Body of pancreas (tissue), 4 donors: Measurements from ENCODE around the gene SLC24A3. TPM values are rescaled to one million over a fixed set of nuclear protein-coding genes. Genes with fewer than 3 reads are reported as not detected.
A peak's percentile ranks its signal among the peaks of the same experiment; 100 is the strongest.

Source experiments
- ATAC-seq: fragments of 150-250 bp; one replicate; pipeline ENCODE4 v1.9.1; 2016
- DNase-seq, 4 donors: peaks; one replicate each; pipeline ENCODE4 v3.0.0-alpha.2; 2019
- H3K27ac ChIP-seq, 4 donors: fragments of 200-600 bp; sonication (generic); 1 replicate in 3 of 4; 2 replicates in 1 of 4; pipeline versions ENCODE4 v1.5.1 to v1.6.1; 2016 to 2019; ENCODE audit warnings: mild to moderate bottlenecking in 1 of 4, mixed read lengths in 1 of 4, moderate library complexity in 1 of 4
- H3K27me3 ChIP-seq, 2 donors: fragments of 200-600 bp; sonication (generic); one replicate each; pipeline ENCODE4 v1.6.0; 2016; ENCODE audit warnings: mild to moderate bottlenecking in 1 of 2
- H3K36me3 ChIP-seq, 2 donors: fragments of 200-600 bp; sonication (generic); replicated peaks in 1 of 2; 2 replicates each; pipeline ENCODE4 v1.5.1; 2016; ENCODE audit warnings: low read depth in 2 of 2; ENCODE audit not compliant: insufficient read depth in 1 of 2
- H3K4me1 ChIP-seq: fragments of 200-600 bp; sonication (generic); one replicate; pipeline ENCODE4 v1.6.0; 2016
- H3K4me3 ChIP-seq, 2 donors: fragments of 200-600 bp; sonication (generic); 1 replicate in 1 of 2; 2 replicates in 1 of 2; pipeline ENCODE4 v1.5.1; 2016 to 2019
- H3K9me3 ChIP-seq, 3 donors: fragments of 200-600 bp; sonication (generic); 1 replicate in 2 of 3; 2 replicates in 1 of 3; pipeline ENCODE4 v1.5.1; 2016
- CTCF ChIP-seq, 7 experiments: fragments of 450-650 bp in 4 of 7; fragments of 200-600 bp in 3 of 7; sonication (generic) in 3 of 7; IDR thresholded peaks; one replicate each; pipeline ENCODE4 v1.5.1; 2016 to 2019; ENCODE audit warnings: antibody characterized with exemption in 7 of 7
- POLR2A ChIP-seq, 3 donors: fragments of 450-650 bp; IDR thresholded peaks; one replicate each; pipeline ENCODE4 v1.6.1; 2016; ENCODE audit warnings: antibody characterized with exemption in 3 of 3, mild to moderate bottlenecking in 2 of 3
- WGBS, 2 donors: methylation state at CpG; one replicate each; pipeline ENCODE4 v1.1.5; 2017; 5-methylcytosine and 5-hydroxymethylcytosine counted together
- intact Hi-C: fragments of 100-400 bp; cut with DNase I; formaldehyde crosslinking; loops from one replicate; pipeline ENCODE4 v1.15.1; 2023
- total RNA-seq, 2 donors: library from RNA; depleted of rRNA; stranded (reverse); fragments of >200 nt; gene quantifications; one replicate each; pipeline ENCODE4 v1.1.0, GENCODE V29; 2016

Gene SLC24A3
- total RNA-seq, 2 donors from 2014 or later = 0.66 to 1.0 TPM

DNA sequence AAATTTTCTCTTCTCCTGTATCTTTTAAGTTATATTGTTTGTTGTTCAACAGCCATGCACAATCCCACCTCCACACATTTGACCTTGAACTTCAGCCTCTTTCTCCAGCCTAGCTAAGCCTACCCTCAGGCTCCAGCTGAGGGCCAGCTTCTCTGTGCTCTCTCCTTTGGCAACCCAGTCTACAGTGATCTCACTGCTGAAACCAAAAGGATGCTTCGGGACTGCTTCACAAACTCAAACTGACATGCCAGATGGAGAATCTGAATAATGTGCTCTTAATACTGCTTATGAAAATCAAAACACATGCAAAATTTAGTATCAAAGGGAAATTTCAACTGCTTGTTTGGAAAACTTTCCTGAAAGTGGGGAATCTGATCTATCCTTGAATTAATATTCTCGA lies 529.5 kb downstream of the SLC24A3 start:
- intact Hi-C loops = no loop called here
- H3K27ac ChIP-seq = no peak overlapping the region
- DNase-seq = no peak

GRCh38 chr20:19742974-19743639 lies 530.7 kb downstream of the SLC24A3 start:
- Histone ChIP-seq H3K27ac (no peak overlapping the region), H3K4me3 (no peak overlapping the region), H3K9me3 (no peaks in the 10 kb centered on the region), H3K4me1 (no peaks in the 10 kb centered on the region), H3K27me3 (no peaks in the 10 kb centered on the region), H3K36me3 (no peaks in the 10 kb centered on the region)
- no peak for ATAC-seq
- peak in 1 of 4 donors; percentile 30 for DNase-seq
- intact Hi-C loops = no loop called here
- WGBS, 2 donors = 70 to 78% methylated on average over 8 to 9 of the region's 9 CpGs
- TF ChIP-seq CTCF (IDR thresholded peaks at IDR 0.05) = no peak
- no peak for TF ChIP-seq POLR2A (IDR thresholded peaks at IDR 0.05)

More for the DNA sequence above, 529.5 kb downstream of the SLC24A3 start:
- no peaks in the 10 kb centered on the region for H3K4me1 ChIP-seq
- no peaks in the 10 kb centered on the region for H3K9me3 ChIP-seq
- no peak for ATAC-seq
- no peaks in the 10 kb centered on the region for H3K27me3 ChIP-seq
- H3K4me3 ChIP-seq = no peak overlapping the region
- 76 to 81% methylated on average over 2 of the region's 2 CpGs for WGBS, 2 donors
- H3K36me3 ChIP-seq = no peaks in the 10 kb centered on the region
- no peak for TF ChIP-seq POLR2A (IDR thresholded peaks at IDR 0.05)
- no peak for TF ChIP-seq CTCF (IDR thresholded peaks at IDR 0.05)

- Histone ChIP-seq H3K9me3 (no peaks in the 10 kb centered on the region), H3K27ac (no peak overlapping the region), H3K4me3 (no peak overlapping the region), H3K27me3 (no peaks in the 10 kb centered on the region), H3K4me1 (no peaks in the 10 kb centered on the region), H3K36me3 (no peaks in the 10 kb centered on the region)
- TF ChIP-seq POLR2A (IDR thresholded peaks at IDR 0.05) = no peak
- no peak for TF ChIP-seq CTCF (IDR thresholded peaks at IDR 0.05)
- DNase-seq (no peak), ATAC-seq (no peak)
- intact Hi-C loops = no loop called here
- WGBS, 2 donors = 56 to 85% methylated on average over 1 of the region's 1 CpG
These were observed 531.2 kb downstream of the SLC24A3 start for GRCh38 chr20:19743640-19743995.

DNA sequence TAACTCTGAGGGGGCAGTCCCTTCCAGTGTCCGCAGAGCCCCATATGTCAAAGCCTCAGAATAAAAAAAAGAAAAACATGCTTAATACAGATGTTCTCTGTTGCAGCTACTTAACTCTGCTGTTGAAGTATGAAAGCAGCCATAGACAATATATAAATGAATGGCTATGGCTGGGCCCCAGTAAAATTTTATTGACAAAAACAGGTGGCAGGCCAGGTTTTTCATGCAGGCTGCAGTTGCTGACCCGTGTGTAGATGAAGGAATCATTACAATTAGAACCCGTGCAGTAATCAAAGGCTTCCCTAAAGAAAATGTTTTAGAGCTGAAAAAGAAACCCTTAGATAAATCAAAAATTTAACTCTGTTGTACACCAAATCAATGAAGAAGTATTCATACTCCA lies 532.7 kb downstream of the SLC24A3 start:
- H3K27me3 ChIP-seq = no peaks in the 10 kb centered on the region
- no peaks in the 10 kb centered on the region for H3K4me1 ChIP-seq
- TF ChIP-seq CTCF (IDR thresholded peaks at IDR 0.05) (no peak), POLR2A (IDR thresholded peaks at IDR 0.05) (no peak)
- H3K4me3 ChIP-seq = no peak overlapping the region
- intact Hi-C loops = no loop called here
- DNase-seq (no peak), ATAC-seq (no peak)
- H3K27ac ChIP-seq = no peak overlapping the region
- no peaks in the 10 kb centered on the region for H3K9me3 ChIP-seq
- no peaks in the 10 kb centered on the region for H3K36me3 ChIP-seq
- WGBS, 2 donors = 84 to 87% methylated on average over 3 of the region's 3 CpGs

DNA sequence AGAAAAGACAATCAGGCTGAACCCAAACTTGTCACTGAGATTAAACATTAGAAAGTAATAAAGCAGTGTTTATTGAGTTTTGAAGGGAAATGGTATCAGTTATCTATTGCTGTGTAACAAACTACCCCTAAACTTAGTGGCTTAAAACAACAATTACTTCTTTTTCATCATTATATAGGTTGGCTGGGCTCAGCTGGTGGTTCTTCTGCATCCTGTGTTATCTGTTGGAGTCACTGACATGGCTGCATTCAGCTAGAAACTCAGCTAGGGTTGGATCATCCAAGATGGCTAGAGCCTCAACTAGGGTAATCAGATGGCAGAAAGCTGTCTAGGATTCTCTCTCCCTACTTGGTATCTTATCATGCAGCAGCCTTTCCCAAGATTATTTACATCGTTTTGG lies 533.1 kb downstream of the SLC24A3 start:
- no peak for ATAC-seq
- peaks cover 2% of the 10 kb centered on the region for H3K4me1 ChIP-seq
- DNase-seq = no peak
- H3K27me3 ChIP-seq = no peaks in the 10 kb centered on the region
- H3K4me3 ChIP-seq = no peak overlapping the region
- H3K27ac ChIP-seq = no peak overlapping the region
- intact Hi-C loops = no loop called here
- no peak for TF ChIP-seq POLR2A (IDR thresholded peaks at IDR 0.05)
- 43 to 48% methylated on average over 1 of the region's 1 CpG for WGBS, 2 donors
- H3K36me3 ChIP-seq = no peaks in the 10 kb centered on the region
- H3K9me3 ChIP-seq = no peaks in the 10 kb centered on the region
